HG03139 (cell line): Measurements from ENCODE around the gene RTKN.
"Not testable (repeated sequence)": the region's sequence is repeated elsewhere in the genome, so short reads cannot be mapped to it uniquely, and the experiment has no call there.

ENCODE experiments used
- ATAC-seq: cut with Tn5 transposase; IDR thresholded peaks from one replicate; pipeline ENCODE4 v1.9.1; 2021; ENCODE audit not compliant: unreplicated experiment

RTKN gene

GRCh38 chr2:74439373-74439772, 2.4 kb downstream of the RTKN start:
- ATAC-seq, result no peak

DNA sequence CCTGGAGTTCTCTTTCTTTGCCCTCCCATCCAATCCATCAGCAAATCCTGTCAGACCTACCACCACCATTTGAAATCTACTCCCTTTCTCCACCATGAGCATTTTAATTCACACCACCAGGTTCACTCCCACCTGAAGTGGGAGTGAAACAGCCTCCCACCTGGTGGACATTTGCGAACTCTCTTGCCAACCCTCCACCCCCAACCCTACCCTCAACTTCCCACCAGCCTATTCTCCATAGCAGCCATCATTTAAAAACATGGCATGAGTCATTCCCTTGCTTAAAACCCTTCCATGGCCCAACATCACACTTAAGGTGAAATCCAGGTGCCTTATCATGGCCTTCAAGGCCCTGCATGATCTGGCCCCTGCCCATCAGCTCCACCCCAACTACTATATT, 3.5 kb downstream of the RTKN start:
- no peak for ATAC-seq

DNA sequence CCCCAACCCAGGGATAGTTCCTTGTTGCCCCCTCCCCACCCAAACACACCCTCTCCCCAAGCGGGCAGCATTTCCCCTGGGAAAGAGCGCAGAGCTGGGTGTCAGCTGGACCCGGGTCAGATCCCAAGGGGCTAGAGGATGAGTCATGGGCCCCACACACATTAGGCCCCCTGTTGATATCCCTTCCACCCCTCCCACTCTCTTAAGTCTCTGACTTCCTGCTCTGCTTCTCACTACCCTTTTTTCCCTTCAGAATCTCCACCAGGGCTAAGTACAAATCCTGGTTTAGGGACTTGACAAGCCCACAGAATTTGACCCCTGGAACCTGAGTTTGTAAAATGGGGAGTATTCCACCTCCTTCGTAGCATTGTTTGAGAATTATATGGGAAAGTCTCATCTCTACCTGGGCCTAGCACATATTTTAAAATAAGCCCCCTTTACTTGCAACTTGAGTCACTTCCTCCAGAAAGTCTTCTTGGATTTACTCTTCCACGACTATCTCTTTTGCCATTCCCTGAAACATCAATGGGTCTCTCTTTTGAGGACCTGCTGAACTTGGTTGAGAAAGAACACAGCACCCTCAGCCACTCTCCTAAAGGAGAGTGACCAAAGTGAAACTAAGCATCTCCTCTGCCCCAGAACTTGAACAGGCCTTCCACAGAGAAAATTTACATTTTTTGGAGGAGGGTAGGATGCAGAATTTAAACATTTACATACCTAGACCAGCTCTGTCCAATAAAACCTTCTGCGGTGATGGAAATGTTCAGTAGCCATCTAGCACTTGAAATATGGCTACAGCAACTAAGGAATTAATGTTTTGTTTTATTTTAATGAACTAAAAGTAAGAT, 4.7 kb downstream of the RTKN start:
- ATAC-seq, result no peak

DNA sequence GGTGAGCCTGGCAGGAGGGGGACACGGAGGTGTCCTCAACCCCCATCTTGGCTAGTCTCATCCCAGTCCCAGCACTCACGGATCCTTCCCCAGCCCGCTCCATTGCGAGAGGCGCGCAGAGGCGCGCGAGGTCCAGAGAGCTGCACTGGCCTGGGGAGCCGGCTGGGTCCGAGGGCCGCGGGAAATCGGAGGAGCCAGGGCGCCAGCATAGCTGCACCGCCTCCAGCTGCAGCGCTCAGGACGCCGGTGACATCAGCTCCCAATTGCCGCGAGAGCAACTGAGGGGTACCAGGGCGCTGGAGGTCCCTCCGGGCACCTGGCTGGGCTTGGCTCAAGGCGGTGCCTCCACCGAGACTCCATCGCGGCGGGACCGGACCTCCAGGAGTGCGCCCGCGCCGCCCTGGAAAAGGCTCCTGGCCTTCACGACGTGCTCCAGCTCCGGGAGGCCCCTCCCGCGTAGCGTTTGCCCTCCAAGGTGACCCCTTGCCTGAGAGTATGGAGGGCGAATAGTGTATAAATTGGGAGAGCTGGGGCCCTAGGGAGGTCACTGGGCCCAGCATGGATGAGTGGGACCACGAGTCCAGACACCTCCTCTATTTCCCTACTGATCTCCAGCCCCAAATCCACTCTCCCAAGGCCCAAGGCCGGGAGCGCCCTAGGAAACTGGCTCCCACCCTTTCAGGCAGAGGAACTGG, 5.5 kb downstream of the RTKN start:
- no peak for ATAC-seq

- no peak for ATAC-seq
These were observed 11.2 kb downstream of the RTKN start for GRCh38 chr2:74430502-74430901.

- no peak for ATAC-seq
These were observed 12.0 kb downstream of the RTKN start for GRCh38 chr2:74429487-74430451.

- no peak for ATAC-seq
These were observed 13.1 kb downstream of the RTKN start for GRCh38 chr2:74428675-74429074.

DNA sequence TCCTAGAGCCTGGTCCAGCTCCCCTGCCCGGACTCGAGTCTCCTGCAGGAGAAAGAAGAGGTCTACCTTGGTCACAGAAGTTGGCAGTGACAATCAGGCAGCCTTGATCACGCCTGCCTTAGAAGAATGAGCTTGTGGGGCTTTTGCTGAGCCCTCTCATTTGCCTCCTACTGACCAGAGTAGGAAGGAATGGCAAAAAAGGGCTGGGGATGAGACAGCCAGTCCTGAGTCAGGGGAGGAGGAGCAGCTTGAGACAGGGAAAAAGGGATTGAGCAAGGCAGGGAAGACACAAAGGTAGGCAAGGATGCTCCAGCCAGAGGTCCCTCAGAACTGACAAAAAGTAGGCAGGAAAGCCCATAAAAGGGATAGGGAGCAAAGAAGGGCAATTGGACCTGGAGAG, 14.2 kb downstream of the RTKN start:
- no peak for ATAC-seq

- no peak for ATAC-seq
These were observed 15.5 kb downstream of the RTKN start for GRCh38 chr2:74426181-74426758.

DNA sequence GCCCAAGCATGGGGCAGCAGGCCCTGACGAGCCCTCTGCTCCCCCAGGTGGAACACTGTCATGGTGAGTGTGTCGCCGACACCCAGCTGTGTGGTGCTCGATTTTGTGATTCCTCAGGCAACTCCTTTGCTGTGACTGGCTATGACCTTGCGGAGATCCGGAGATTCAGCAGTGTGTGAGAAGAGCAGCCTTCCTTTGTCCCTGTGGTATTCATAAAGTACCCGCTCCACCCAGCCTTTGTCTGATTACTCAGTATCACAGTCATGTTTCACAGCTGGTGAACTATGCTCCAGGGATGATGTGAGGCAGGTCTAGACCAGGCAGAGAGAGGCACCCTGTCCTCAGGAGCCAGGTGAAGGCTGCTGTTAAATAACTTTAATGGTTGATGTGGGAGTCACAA, 16.2 kb downstream of the RTKN start:
- no peak for ATAC-seq

GRCh38 chr2:74424995-74425406, 16.7 kb downstream of the RTKN start:
- ATAC-seq, result no peak

GRCh38 chr2:74424139-74424992, 17.4 kb downstream of the RTKN start:
- no peak for ATAC-seq

DNA sequence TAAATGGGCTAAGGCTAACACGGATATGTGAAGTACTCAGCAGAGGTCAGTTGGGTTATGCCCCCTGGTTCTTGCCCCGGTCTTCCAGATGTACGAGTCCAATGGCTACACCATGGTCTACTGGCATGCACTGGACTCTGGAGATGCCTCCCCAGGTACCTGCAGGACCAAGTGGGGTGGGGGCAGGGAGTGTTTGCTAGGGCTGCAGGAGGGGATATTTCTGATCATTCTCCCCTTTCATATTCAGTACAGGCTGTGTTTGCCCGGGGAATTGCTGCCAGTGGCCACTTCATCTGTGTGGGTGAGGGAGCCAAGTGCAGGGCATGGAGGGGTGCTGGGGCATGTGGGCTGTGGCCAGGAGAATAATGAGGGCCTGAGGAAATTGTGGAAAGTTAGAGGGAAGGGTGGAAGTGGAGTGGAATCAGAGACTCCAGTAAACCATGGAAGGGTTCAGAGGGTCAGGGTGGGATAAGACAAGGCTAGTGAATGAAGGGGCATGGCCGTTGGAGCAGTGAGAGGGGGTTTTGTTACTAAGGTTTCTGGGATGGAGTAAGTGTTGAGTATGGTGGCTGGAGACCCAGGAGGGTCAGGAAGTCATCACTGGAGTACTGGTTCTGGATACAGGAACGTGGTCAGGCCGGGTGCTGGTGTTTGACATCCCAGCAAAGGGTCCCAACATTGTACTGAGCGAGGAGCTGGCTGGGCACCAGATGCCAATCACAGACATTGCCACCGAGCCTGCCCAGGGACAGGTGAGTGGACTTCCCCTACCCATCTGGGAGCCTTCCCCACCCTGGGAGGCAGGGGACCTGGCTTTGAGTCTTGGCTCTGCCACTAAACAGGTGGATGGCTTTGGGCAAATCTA, 18.3 kb downstream of the RTKN start:
- ATAC-seq, result no peak

DNA sequence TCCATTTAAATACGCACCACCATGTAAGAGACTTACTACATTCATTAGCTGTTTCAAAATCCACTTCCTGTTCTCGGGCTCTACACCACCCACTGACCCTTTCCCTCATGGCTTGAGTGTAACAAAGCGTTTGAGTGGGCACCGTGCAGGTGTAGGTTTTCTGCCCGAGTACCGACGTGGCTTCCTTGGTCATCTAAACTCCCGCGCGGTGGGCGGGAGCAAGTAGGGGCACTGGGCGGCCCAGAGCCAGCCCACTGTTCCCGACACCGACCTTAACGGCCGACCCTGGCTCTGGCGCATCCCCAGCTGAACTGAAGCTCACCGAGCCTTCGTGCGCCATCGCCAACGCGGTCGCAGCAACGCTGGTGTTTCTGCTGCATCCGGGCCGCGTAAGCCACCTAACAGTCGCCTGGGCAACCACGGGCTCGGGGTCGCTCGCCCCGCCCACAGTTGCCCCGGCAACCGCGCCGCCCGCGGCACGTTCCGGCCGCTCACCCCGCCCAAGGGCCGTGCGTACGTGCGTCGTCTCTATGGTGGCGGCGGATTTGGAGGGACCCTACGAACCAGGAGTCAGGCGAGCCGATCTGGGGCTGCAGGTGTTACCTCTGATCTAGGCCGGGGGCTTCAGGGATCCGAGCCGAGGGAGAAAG, 20.4 kb downstream of the RTKN start, which contains the start of the genes C2orf81 and WDR54:
Gene C2orf81, minus strand, starts transcription at position 399 of the 650 bp plus-strand sequence. Its CDS starts 59 bp downstream, at position 340.
Gene WDR54, plus strand, starts transcription at position 510 of the 650 bp plus-strand sequence. CDS start 424 bp downstream, outside the sequence.
- peak; percentile 89 for ATAC-seq

GRCh38 chr2:74420443-74421103, 21.2 kb downstream of the RTKN start:
- not testable (repeated sequence) for ATAC-seq

DNA sequence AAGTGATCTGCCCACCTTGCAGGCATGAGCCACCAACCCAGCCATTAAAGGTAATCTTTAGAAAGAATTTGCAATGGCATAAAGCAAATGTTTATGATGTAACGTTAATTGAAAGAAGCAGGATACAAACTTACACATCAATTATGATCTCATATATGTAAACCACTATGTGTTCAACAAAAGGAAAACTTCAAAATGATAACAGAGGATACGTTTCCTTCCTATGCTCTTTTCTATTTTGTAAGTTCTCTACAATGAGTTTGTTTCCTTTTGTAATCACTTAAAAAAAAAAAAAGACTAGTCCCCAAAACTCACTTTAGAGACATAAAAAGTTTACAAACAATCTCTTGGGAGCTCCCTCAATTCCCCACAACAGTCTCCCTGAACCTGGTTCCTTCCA, 21.7 kb downstream of the RTKN start:
- no peak for ATAC-seq

- no peak for ATAC-seq
These were observed 22.4 kb downstream of the RTKN start for GRCh38 chr2:74419345-74419744.

DNA sequence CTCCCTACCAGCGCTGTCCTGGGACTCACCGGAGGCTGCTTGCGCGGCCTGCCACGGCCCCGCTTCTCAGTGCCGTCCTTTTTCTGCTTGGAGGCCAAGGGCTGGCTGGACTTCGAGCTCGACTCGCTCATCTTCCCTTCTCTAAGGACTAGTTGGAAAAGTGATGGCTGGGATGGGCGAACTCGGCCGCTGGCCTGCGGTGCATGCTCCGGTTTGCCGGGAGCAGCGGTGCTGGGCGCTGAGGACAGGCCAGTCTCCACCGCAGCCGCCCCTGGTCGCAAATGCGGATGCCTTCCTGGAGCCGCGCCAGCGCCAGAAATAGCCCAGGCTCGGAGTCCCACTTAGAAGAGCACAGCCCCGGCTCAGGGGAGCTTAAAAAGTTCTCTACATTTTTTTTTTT, 23.4 kb downstream of the RTKN start:
- ATAC-seq, result no peak
